A549 (cell line): ENCODE results near the gene CNTNAP5. TPM values are rescaled to one million over a fixed set of nuclear protein-coding genes. Genes with fewer than 3 reads are reported as not detected.

Experiments used
- ATAC-seq, 2 experiments: fragments of 200-7000 bp in 1 of 2; fragments of >200 bp in 1 of 2; cut with Nextera tagmentation in 1 of 2; cut with Tn5 transposase in 1 of 2; 3 replicates each; pipeline versions ENCODE4 v1.8.0 to v1.9.1; 2018 to 2020; ENCODE audit warnings: mild to moderate bottlenecking in 1 of 2, moderate library complexity in 1 of 2
- CTCF ChIA-PET: fragments of 300-600 bp; sonication (Branson Sonifier 250); formaldehyde crosslinking; extraction: SDS; loops from one replicate; lab custom pipeline; 2021; ENCODE audit warnings: antibody characterized with exemption, inconsistent platforms; lab: Yijun Ruan, JAX
- POLR2A ChIA-PET: fragments of 350-600 bp; formaldehyde crosslinking; extraction: SDS; loops from one replicate; lab custom pipeline; 2021; ENCODE audit warnings: antibody characterized with exemption, inconsistent platforms; lab: Yijun Ruan, JAX
- DNase-seq, 2 experiments: peaks; one replicate each; pipeline versions ENCODE4 v3.0.0 to v3.0.0-alpha.2; 2011 to 2016; ENCODE audit warnings: low read depth in 1 of 2, low spot score in 1 of 2
- FAIRE-seq: peaks from 2 replicates; lab custom pipeline; 2011; peaks lifted over from hg19 to GRCh38; lab: Jason Lieb, UNC
- H3K27ac ChIP-seq, 2 experiments: fragments of >200 bp; sonication (Bioruptor Twin); formaldehyde crosslinking; 3 replicates each; pipeline ENCODE4 v1.5.1; 2016 to 2017
- H3K4me1 ChIP-seq: fragments of >200 bp; sonication (Bioruptor Twin); formaldehyde crosslinking; 3 replicates; pipeline ENCODE4 v1.6.1; 2016
- H3K4me2 ChIP-seq: fragments of >200 bp; sonication (Bioruptor Twin); formaldehyde crosslinking; 3 replicates; pipeline ENCODE4 v1.6.1; 2016
- H3K4me3 ChIP-seq: fragments of >200 bp; sonication (Bioruptor Twin); formaldehyde crosslinking; 3 replicates; pipeline ENCODE4 v1.5.1; 2016
- H3K9me3 ChIP-seq: fragments of >200 bp; sonication (Bioruptor Twin); formaldehyde crosslinking; 3 replicates; pipeline ENCODE4 v1.6.1; 2016
- BCL3 ChIP-seq: fragments of >200 bp; sonication (Bioruptor Twin); formaldehyde crosslinking; IDR thresholded peaks from 3 replicates; pipeline ENCODE4 v1.6.1; 2016
- CBX8 ChIP-seq: fragments of 200-600 bp; sonication (generic); IDR thresholded peaks from 2 replicates; pipeline ENCODE4 v1.6.1; 2016
- CEBPB ChIP-seq, 2 experiments: fragments of >200 bp in 1 of 2; sonication (Bioruptor Twin) in 1 of 2; formaldehyde crosslinking in 1 of 2; IDR thresholded peaks; 2 replicates each; pipeline ENCODE4 v1.6.1; 2012 to 2016
- CHD4 ChIP-seq: fragments of 200-600 bp; sonication (generic); IDR thresholded peaks from 2 replicates; pipeline ENCODE4 v1.6.1; 2016; ENCODE audit warnings: antibody characterized with exemption, mild to moderate bottlenecking, borderline replicate concordance
- EHMT2 ChIP-seq: fragments of 200-600 bp; sonication (generic); IDR thresholded peaks from 2 replicates; pipeline ENCODE4 v1.6.1; 2016; ENCODE audit warnings: antibody characterized with exemption, low read depth, mild to moderate bottlenecking, moderate library complexity
- EP300 ChIP-seq, 2 experiments: fragments of >200 bp; sonication (Bioruptor Twin); formaldehyde crosslinking; IDR thresholded peaks; 2 replicates in 1 of 2; 3 replicates in 1 of 2; pipeline ENCODE4 v1.6.1; 2016 to 2017
- ESRRA ChIP-seq: fragments of 150-350 bp; IDR thresholded peaks from 2 replicates; pipeline ENCODE4 v1.6.1; 2014; ENCODE audit warnings: mild to moderate bottlenecking, low read length, borderline replicate concordance
- FOSB ChIP-seq: fragments of 250-450 bp; sonication (Bioruptor Pico); IDR thresholded peaks from 2 replicates; pipeline ENCODE4 v1.5.0; 2020; ENCODE audit warnings: mild to moderate bottlenecking, moderate library complexity
- FOXS1 ChIP-seq: fragments of 250-450 bp; sonication (Bioruptor Pico); IDR thresholded peaks from 2 replicates; pipeline ENCODE4 v1.5.0; 2020; ENCODE audit warnings: mild to moderate bottlenecking, moderate library complexity
- HEYL ChIP-seq: fragments of 250-450 bp; sonication (Bioruptor Pico); IDR thresholded peaks from 2 replicates; pipeline ENCODE4 v1.8.0; 2021; ENCODE audit warnings: mild to moderate bottlenecking, moderate library complexity
- HOXB5 ChIP-seq: fragments of 250-450 bp; sonication (Bioruptor Pico); IDR thresholded peaks from 2 replicates; pipeline ENCODE4 v1.5.0; 2020; ENCODE audit warnings: mild to moderate bottlenecking, moderate library complexity
- JUN ChIP-seq, 2 experiments: fragments of >200 bp; sonication (Bioruptor Twin); formaldehyde crosslinking; IDR thresholded peaks; 2 replicates in 1 of 2; 3 replicates in 1 of 2; pipeline ENCODE4 v1.6.1; 2016 to 2017
- KDM1A ChIP-seq: fragments of 200-600 bp; sonication (generic); IDR thresholded peaks from 2 replicates; pipeline ENCODE4 v1.6.1; 2016; ENCODE audit warnings: low read depth, mild to moderate bottlenecking
- MAX ChIP-seq: IDR thresholded peaks from 2 replicates; pipeline ENCODE4 v1.6.1; 2012
- MAZ ChIP-seq: fragments of 150-350 bp; IDR thresholded peaks from 2 replicates; pipeline ENCODE4 v1.6.1; 2014; ENCODE audit warnings: antibody characterized with exemption, low read depth, low read length, borderline replicate concordance
- POLR2A ChIP-seq: IDR thresholded peaks from 2 replicates; pipeline ENCODE4 v1.6.1; 2012; ENCODE audit warnings: mild to moderate bottlenecking, low read length
- RAD21 ChIP-seq, 2 experiments: fragments of >200 bp in 1 of 2; sonication (Bioruptor Twin) in 1 of 2; formaldehyde crosslinking in 1 of 2; IDR thresholded peaks in 1 of 2; conservative IDR thresholded peaks in 1 of 2; 2 replicates in 1 of 2; 3 replicates in 1 of 2; pipeline ENCODE4 v1.6.1; 2012 to 2018; ENCODE audit warnings: inconsistent platforms in 1 of 2
- REST ChIP-seq: fragments of 200-600 bp; sonication (generic); IDR thresholded peaks from 2 replicates; pipeline ENCODE4 v1.6.1; 2016; ENCODE audit warnings: antibody characterized with exemption, mild to moderate bottlenecking, moderate library complexity
- RNF2 ChIP-seq: fragments of 200-600 bp; sonication (generic); IDR thresholded peaks from 2 replicates; pipeline ENCODE4 v1.6.1; 2016; ENCODE audit warnings: low read depth, mild to moderate bottlenecking, antibody characterized with exemption, moderate library complexity, borderline replicate concordance
- ZFP36 ChIP-seq: fragments of 450-650 bp; IDR thresholded peaks from 2 replicates; pipeline ENCODE4 v1.6.1; 2014; ENCODE audit warnings: borderline replicate concordance; ENCODE audit not compliant: partially characterized antibody
- ZSCAN20 ChIP-seq: fragments of 250-450 bp; sonication (Bioruptor Pico); IDR thresholded peaks from 2 replicates; pipeline ENCODE4 v1.8.0; 2022; ENCODE audit warnings: mild to moderate bottlenecking, moderate library complexity
- WGBS: methylation state at CpG from one replicate; pipeline ENCODE4 v1.1.6; 2017; ENCODE audit errors: missing lambda C conversion rate; 5-methylcytosine and 5-hydroxymethylcytosine counted together
- polyA plus RNA-seq, 4 experiments: library from polyadenylated mRNA; depleted of rRNA in 3 of 4; stranded (reverse); fragments of >200 nt; fragmentation: RNase III in 1 of 4; extraction: RNeasy Plus Mini Kit Qiagen cat#74134 plus additional on column Dnase treatment in 1 of 4; gene quantifications; 2 replicates in 3 of 4; 3 replicates in 1 of 4; pipeline ENCODE4 v1.2.3, GENCODE V29; 2011 to 2017
- TF ChIP-seq, protein P1 (sequence below): IDR thresholded peaks from 2 replicates; pipeline ENCODE4 v1.6.1; 2012
- TF ChIP-seq, protein P2 (sequence below): fragments of 250-450 bp; sonication (Bioruptor Pico); IDR thresholded peaks from 2 replicates; pipeline ENCODE4 v1.5.0; 2021; ENCODE audit warnings: mild to moderate bottlenecking, moderate library complexity, borderline replicate concordance

The CNTNAP5 gene
- polyA plus RNA-seq, 2 of the 4 experiments (the other 2 are of a cell fraction): not detected

DNA sequence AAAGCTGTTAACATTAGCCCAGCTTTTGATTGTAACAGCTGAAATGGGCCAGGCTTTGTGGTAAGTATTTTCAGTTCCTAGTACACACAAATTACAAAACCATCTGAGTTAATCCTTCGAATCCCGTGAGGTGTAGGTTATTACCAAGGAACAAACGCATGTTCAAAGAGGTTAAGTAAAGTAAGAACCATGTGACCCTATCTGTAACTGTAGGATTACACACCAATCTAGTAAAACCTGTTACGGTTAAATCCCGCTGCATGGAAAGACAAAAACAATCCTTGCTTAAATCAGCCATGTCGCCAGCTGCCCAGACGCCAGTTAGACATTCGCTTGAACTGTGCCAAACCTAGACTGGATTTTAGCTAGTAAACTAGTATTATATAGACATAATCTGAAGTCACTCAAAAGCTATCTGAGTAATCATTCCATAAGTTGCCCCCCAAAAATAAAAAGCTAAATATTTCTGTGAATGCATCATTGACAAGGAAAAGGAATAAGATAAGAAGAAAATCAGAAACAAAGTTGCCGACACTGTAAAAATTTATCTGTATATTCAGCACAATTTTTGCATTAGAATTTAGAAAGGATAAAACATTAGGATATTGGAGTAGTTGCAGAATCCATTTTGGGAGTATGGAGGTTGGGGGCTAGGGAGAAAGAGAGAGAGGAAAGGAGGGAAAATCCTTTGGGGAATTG lies 638.0 kb downstream of the CNTNAP5 start (continued):
- no peak for TF ChIP-seq HEYL (CRISPR knock-in tag)
- TF ChIP-seq FOXS1: no peak
- no peak for TF ChIP-seq CEBPB (IDR thresholded peaks at IDR 0.05)
- TF ChIP-seq MAZ: no peak

GRCh38 chr2:124663645-124663997 lies 638.5 kb downstream of the CNTNAP5 start:
- no peak for DNase-seq
- no peak for ATAC-seq
- TF ChIP-seq BCL3: no peak
- TF ChIP-seq POLR2A: no peak
- TF ChIP-seq FOSB: no peak
- TF ChIP-seq CEBPB (IDR thresholded peaks at IDR 0.05): no peak
- no peak for TF ChIP-seq RNF2
- TF ChIP-seq MAZ: no peak
- no peak for TF ChIP-seq ZSCAN20
- TF ChIP-seq HOXB5: no peak
- no peak for TF ChIP-seq ZFP36
- TF ChIP-seq KDM1A: no peak
- TF ChIP-seq EP300 (IDR thresholded peaks at IDR 0.05): no peak
- no peak for TF ChIP-seq JUN (IDR thresholded peaks at IDR 0.05)
- no peak for TF ChIP-seq RAD21 (conservative IDR thresholded peaks at IDR 0.05 in 1 of 2, IDR thresholded peaks at IDR 0.05 in 1 of 2)
- TF ChIP-seq CBX8: no peak
- TF ChIP-seq REST: no peak
- TF ChIP-seq, protein P1, sequence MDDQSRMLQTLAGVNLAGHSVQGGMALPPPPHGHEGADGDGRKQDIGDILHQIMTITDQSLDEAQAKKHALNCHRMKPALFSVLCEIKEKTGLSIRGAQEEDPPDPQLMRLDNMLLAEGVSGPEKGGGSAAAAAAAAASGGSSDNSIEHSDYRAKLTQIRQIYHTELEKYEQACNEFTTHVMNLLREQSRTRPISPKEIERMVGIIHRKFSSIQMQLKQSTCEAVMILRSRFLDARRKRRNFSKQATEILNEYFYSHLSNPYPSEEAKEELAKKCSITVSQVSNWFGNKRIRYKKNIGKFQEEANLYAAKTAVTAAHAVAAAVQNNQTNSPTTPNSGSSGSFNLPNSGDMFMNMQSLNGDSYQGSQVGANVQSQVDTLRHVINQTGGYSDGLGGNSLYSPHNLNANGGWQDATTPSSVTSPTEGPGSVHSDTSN: no peak
- TF ChIP-seq ESRRA: no peak

DNA sequence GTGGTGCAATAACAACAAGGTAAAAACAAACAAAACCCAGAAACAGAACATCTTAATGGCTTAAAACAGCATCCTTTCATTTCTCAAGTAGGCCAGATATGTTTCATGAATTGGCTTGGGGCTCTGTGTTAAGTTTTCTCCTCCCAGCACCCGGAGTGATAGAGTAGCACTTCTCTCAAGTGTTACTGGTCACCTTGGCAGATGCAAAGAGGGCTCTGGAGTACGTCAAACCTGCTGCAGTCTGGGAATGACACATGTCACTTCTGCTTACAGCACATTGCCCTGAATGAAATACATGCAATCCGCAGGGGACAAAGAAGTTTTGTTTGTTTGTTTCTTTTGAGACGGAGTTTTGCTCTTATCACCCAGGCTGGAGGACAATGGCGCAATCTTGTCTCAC lies 639.3 kb downstream of the CNTNAP5 start:
- TF ChIP-seq MAX: no peak
- TF ChIP-seq EHMT2: no peak
- no peak for TF ChIP-seq CHD4
- TF ChIP-seq, protein P2, sequence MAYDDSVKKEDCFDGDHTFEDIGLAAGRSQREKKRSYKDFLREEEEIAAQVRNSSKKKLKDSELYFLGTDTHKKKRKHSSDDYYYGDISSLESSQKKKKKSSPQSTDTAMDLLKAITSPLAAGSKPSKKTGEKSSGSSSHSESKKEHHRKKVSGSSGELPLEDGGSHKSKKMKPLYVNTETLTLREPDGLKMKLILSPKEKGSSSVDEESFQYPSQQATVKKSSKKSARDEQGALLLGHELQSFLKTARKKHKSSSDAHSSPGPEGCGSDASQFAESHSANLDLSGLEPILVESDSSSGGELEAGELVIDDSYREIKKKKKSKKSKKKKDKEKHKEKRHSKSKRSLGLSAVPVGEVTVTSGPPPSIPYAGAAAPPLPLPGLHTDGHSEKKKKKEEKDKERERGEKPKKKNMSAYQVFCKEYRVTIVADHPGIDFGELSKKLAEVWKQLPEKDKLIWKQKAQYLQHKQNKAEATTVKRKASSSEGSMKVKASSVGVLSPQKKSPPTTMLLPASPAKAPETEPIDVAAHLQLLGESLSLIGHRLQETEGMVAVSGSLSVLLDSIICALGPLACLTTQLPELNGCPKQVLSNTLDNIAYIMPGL (CRISPR knock-in tag): no peak
- TF ChIP-seq RAD21 (conservative IDR thresholded peaks at IDR 0.05 in 1 of 2, IDR thresholded peaks at IDR 0.05 in 1 of 2): no peak
- DNase-seq: no peak
- Histone ChIP-seq H3K9me3 (0 out of 3 replicates have a peak, but pooled peaks cover 4% of the 10 kb centered on the region), H3K27ac (no peak overlapping the region), H3K4me3 (no peak overlapping the region), H3K4me1 (no peaks in the 10 kb centered on the region), H3K4me2 (no peak overlapping the region)
- CTCF ChIA-PET: no interaction called here
- 14% methylated on average over 5 of the region's 5 CpGs for WGBS
- no peak for ATAC-seq
- POLR2A ChIA-PET: no interaction called here
- no peak for FAIRE-seq

More at GRCh38 chr2:124663645-124663997, 638.5 kb downstream of the CNTNAP5 start:
- ChIA-PET POLR2A (no interaction called here), CTCF (no interaction called here)
- H3K4me2 ChIP-seq: no peak overlapping the region
- no peak for FAIRE-seq
- 0 out of 3 replicates have a peak, but pooled peaks cover 4% of the 10 kb centered on the region for H3K9me3 ChIP-seq
- H3K4me3 ChIP-seq: no peak overlapping the region
- H3K27ac ChIP-seq: no peak overlapping the region
- H3K4me1 ChIP-seq: no peaks in the 10 kb centered on the region
